Nucleus accumbens (tissue), 56 donors: ENCODE measurements around the gene GDF10.

Experiments
- DNase-seq, 56 donors: peaks; one replicate each; lab custom pipeline; 2025; lab: John Stamatoyannopoulos, UW

The GDF10 gene

DNA sequence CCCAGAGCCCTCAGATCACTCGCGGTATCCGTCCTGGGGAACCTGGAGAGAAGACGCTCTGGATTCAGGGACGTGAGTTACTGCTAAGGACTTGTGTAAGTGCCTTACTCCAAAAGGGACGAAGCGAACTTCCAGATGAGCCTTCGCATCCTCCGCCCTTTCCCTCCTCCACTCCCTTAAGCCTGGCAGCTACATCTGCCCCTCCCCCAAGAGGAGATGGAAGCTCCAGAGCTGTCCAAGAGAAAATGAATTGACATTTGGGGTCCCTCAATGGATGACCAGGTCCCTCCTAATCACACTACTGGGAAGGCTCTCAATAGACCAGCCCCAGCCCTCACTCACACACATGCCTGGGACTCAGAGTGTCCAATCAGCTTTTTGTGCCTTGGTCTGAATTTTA, 31.3 kb upstream of the GDF10 start:
- DNase-seq = no peak

GRCh38 chr10:47269294-47269693, 30.7 kb upstream of the GDF10 start:
- no peak for DNase-seq

DNA sequence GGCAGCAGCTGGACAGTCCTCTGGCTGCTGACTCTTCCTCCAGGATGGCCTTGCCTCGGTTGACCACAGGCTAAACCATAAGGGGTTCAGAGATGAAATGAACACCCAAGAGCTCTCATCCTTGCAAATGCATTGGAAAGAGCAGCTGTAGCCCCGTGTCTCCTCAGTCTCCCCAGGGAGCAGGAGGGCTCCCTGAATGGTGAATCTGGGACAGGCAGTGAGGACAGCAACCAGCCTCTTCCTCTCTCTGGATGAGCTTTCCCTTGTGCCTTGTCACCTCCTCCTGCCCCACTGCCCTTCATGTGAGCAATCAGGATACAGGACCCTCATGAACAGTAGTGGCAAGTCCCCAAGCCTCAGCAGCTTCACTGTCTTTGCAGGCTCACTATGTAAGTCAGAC, 23.9 kb upstream of the GDF10 start:
- DNase-seq = no peak

- no peak for DNase-seq
Observed at GRCh38 chr10:47276576-47277351, 23.2 kb upstream of the GDF10 start.

- no peak for DNase-seq
Observed at GRCh38 chr10:47277352-47278151, 22.4 kb upstream of the GDF10 start.

GRCh38 chr10:47278152-47278473, 21.9 kb upstream of the GDF10 start:
- DNase-seq = no peak

GRCh38 chr10:47278720-47279119, 21.3 kb upstream of the GDF10 start:
- DNase-seq = no peak

DNA sequence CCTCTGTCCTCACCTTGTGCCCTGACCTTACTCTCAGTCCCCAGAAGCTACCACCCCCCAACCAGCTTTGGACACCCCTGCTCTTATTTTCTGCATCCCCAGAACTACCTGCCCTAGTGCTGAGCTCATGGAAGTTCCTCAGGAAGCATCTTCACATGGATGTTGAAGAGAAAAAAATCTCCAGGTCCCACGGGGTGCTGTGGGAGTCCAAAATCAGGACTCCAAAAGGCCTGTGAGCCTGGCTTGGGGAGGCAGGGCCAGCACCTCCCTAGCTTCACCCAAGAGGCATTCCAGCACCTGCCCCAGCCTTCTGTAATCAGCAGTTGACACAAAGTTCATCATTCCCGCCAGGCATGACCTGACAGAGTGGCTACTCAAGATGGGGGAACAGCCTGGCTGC, 20.7 kb upstream of the GDF10 start:
- no peak for DNase-seq

DNA sequence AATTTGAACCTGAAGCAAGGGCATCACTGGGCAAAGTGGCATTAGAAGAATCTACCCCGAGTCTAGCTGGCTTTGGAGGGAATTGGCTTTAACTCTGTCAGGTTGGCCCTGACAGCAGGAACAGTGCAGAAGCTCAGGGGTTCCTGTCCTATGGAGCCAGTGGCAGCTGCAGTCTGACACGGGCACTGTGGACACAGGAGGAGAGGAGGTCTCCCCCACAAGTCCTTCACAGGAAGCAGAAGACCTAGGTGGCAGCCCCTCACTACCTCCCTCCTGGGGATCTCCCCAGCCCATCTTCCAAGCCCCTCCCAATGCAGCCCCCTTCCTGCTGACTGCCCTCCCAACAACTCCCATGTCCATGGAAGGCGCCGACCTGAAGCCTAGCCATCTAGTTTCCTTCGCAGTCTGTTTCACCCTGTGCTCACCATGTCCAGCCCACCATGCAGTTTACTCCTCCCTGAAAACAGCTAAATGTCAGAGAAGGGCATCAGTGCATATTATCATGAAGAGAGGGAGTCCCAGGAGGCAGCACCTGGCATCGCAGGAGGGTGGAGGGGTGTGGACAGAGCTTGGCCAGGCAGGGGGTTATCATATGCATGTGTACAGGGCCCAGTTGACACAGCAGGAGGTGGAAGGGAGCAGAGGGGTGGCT, 17.9 kb upstream of the GDF10 start:
- DNase-seq = no peak

DNA sequence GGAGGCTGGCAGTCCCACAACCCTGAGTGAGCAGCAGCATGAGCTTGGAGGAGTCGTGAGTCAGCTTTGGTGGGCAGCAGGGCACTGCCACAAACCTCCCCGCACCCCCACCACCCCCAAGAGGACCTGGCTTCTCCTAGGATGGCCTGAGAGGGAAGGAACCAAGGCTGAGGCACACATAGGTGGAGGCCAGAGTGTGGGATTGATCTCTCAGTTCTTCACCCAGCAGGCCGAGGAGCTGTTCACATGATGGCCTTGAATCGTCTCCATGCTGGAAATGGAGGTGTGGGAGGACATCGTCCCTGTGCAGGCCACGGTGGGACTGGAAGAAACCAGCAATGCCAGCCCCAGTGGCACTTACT, 17.4 kb upstream of the GDF10 start:
- DNase-seq = no peak

GRCh38 chr10:47283101-47283630, 16.8 kb upstream of the GDF10 start:
- DNase-seq = no peak

DNA sequence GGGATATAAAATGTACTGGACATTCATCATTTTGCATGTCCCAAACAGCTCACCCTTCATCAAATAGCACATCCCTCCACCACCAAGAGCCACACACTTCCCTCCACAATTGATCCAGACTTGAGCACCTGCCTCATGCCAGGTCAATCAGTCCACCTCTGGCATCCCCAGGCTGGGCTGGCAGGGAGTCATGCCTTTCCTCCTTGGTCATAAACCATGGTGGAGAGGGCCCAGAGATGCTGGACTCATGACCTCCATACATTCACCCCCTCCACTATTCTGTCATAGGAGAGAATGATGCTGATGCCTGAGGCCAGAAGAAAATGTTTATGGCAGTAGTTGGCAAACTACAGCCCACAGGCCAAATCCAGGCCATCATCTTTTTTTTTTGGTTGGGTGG, 16.1 kb upstream of the GDF10 start:
- DNase-seq = no peak

GRCh38 chr10:47285381-47286115, 14.4 kb upstream of the GDF10 start:
- DNase-seq = no peak

GRCh38 chr10:47286116-47286505, 13.9 kb upstream of the GDF10 start:
- DNase-seq = no peak

- no peak for DNase-seq
Observed at GRCh38 chr10:47286591-47287315, 13.2 kb upstream of the GDF10 start.

DNA sequence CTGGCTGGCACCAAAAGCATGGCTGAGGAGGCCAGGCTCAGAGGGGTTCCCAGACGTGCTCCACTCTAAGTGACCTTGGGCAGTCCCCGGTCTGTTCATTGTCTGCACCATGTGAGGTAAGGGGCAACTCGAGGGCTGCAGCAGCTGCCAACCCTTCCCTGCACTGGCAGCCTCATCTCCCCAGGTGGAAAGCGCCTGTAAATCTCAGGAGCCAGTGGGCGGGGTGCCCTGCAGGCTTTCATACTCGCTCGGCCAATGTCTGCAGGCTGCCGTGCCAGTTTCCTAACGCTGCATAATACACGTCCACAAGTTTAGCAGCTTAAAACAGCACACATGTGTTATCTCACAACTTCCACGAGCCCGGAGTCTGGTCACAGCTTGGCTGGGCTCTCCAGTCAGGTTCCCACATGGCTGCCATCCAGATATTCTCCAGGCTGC, 12.6 kb upstream of the GDF10 start:
- no peak for DNase-seq

GRCh38 chr10:47287805-47288204, 12.2 kb upstream of the GDF10 start:
- DNase-seq = no peak

GRCh38 chr10:47288236-47288635, 11.8 kb upstream of the GDF10 start:
- no peak for DNase-seq

- no peak for DNase-seq
Observed at GRCh38 chr10:47288916-47289495, 11.0 kb upstream of the GDF10 start.

- DNase-seq = no peak
Observed at GRCh38 chr10:47289921-47290320, 10.1 kb upstream of the GDF10 start.
